ENCODE data around the gene UBE4B. TPM values are rescaled to one million over a fixed set of nuclear protein-coding genes. Genes with fewer than 3 reads are reported as not detected.

The UBE4B gene
- total and polyA plus RNA-seq, 10 of the 15 experiments (the other 5 are each of a cell fraction or from before 2014, with no cell fraction given), result 2.9 to 32.6 (median 20.7) TPM

GRCh38 chr1:10108134-10108663 lies 75.4 kb downstream of the UBE4B start (continued):
- no peak for TF ChIP-seq ZBTB11 (CRISPR knock-in tag; IDR thresholded peaks at IDR 0.05)

- FAIRE-seq, result no peak
- TF ChIP-seq HSF1 (IDR thresholded peaks at IDR 0.05; ENCODE audit: low read depth, low read length) (no peak), MYB (IDR thresholded peaks at IDR 0.05; ENCODE audit: borderline replicate concordance, low read depth, low read length) (no peak), POLR2A (IDR thresholded peaks at IDR 0.05; ENCODE audit: low read depth, low read length) (no peak), NRF1 (conservative IDR thresholded peaks at IDR 0.05; ENCODE audit: low read depth, low read length) (no peak), MLLT1 (IDR thresholded peaks at IDR 0.05) (no peak), MTA3 (IDR thresholded peaks at IDR 0.05; ENCODE audit: borderline replicate concordance, low read length) (no peak), YBX1 (IDR thresholded peaks at IDR 0.05) (no peak), NR2C2 (IDR thresholded peaks at IDR 0.05; ENCODE audit: borderline replicate concordance, control insufficient read depth, insufficient read length, low read depth) (no peak), ZBTB40 (IDR thresholded peaks at IDR 0.05; ENCODE audit: borderline replicate concordance) (no peak), PML (IDR thresholded peaks at IDR 0.05; ENCODE audit: low read length) (no peak)
Observed at GRCh38 chr1:10108948-10109708, 76.4 kb downstream of the UBE4B start.

More at GRCh38 chr1:10108948-10109708, 76.4 kb downstream of the UBE4B start:
- Histone ChIP-seq H3K36me3 (ENCODE audit: control insufficient read depth in 2 of 2, insufficient read depth in 2 of 2, low read length in 1 of 2) (peaks cover 6 to 11% of the 10 kb centered on the region in 2 experiments), H3K4me3 (no peak overlapping the region), H2AFZ (ENCODE audit: control insufficient read depth, low read depth, low read length) (no peak overlapping the region), H3K27ac (ENCODE audit: control insufficient read depth, insufficient read depth) (no peak overlapping the region), H3K27me3 (replicated peaks in 1 of 2; ENCODE audit: control insufficient read depth in 2 of 2, insufficient read depth in 2 of 2, low read length in 1 of 2) (no peaks in the 10 kb centered on the region), H3K9ac (ENCODE audit: control insufficient read depth, insufficient read depth, low read length) (no peak overlapping the region), H3K4me1 (ENCODE audit: control insufficient read depth, insufficient read depth, low read length) (no peaks in the 10 kb centered on the region), H3K79me2 (ENCODE audit: control insufficient read depth, insufficient read depth, low read length) (no peaks in the 10 kb centered on the region), H3K9me3 (replicated peaks; ENCODE audit: control insufficient read depth, insufficient read depth, low read length) (no peaks in the 10 kb centered on the region), H3K4me2 (ENCODE audit: control insufficient read depth, insufficient read depth) (no peak overlapping the region), H4K20me1 (ENCODE audit: control insufficient read depth, insufficient read depth) (no peaks in the 10 kb centered on the region)
- ChIA-PET CTCF (no interaction called here), POLR2A (interaction anchor here (0.6 kb wide), 1 partner anchor 387 kb away, joined by 7 read pairs; no protein-coding TSS in a partner anchor), SMC1A (ENCODE audit: uncharacterized antibody, unreplicated experiment) (no interaction called here), RAD21 (ENCODE audit: unreplicated experiment) (no interaction called here)
- WGBS (ENCODE audit: insufficient coverage, insufficient replicate concordance, low lambda C conversion rate, missing lambda C conversion rate), result 96% methylated on average over 11 of the region's 11 CpGs
- no peak for DNase-seq (ENCODE audit: low read depth, low spot score)
- in situ Hi-C loops (cut with MboI), result no loop called here
- no TSS peak for BruUV-seq (replicated peaks)
- no peak for ATAC-seq
- intact Hi-C loops (cut with micrococcal nuclease; ENCODE audit: unreplicated experiment), result no loop called here
